ENCODE results near the gene ITGB3. TPM values are rescaled to one million over a fixed set of nuclear protein-coding genes. Genes with fewer than 3 reads are reported as not detected.

Gene ITGB3
- total RNA-seq, 1 experiment from 2014 or later, result 0.68 TPM

- CTCF ChIA-PET, result interaction anchor here (0.5 to 0.7 kb wide), 2 partner anchors 53 to 61 kb away, joined by 3 to 4 read pairs; no protein-coding TSS in a partner anchor
- no peak for DNase-seq
- Mint-ChIP-seq H3K27me3 (ENCODE audit: unreplicated experiment) (peaks cover 40% of the 10 kb centered on the region), H3K4me3 (ENCODE audit: low read depth, unreplicated experiment) (no peak overlapping the region), H3K4me1 (ENCODE audit: low read depth, unreplicated experiment) (peaks cover 15% of the 10 kb centered on the region), H3K9me3 (ENCODE audit: low read depth, unreplicated experiment) (no peaks in the 10 kb centered on the region), H3K36me3 (ENCODE audit: insufficient read depth, unreplicated experiment) (peaks cover 15% of the 10 kb centered on the region), H3K27ac (ENCODE audit: unreplicated experiment) (no peak overlapping the region)
- BruUV-seq (replicated peaks), result no TSS peak
- TF ChIP-seq CTCF (IDR thresholded peaks at IDR 0.05; ENCODE audit: unreplicated experiment), result no peak
- intact Hi-C loops (cut with micrococcal nuclease; ENCODE audit: unreplicated experiment), result no loop called here
Observed at GRCh38 chr17:47252209-47252608, 1.4 kb upstream of the ITGB3 start.

- Mint-ChIP-seq H3K27ac (ENCODE audit: unreplicated experiment) (no peak overlapping the region), H3K9me3 (ENCODE audit: low read depth, unreplicated experiment) (no peaks in the 10 kb centered on the region), H3K4me3 (ENCODE audit: low read depth, unreplicated experiment) (peak overlapping the region; percentile 83), H3K27me3 (ENCODE audit: unreplicated experiment) (peaks cover 47% of the 10 kb centered on the region), H3K36me3 (ENCODE audit: insufficient read depth, unreplicated experiment) (peaks cover 15% of the 10 kb centered on the region), H3K4me1 (ENCODE audit: low read depth, unreplicated experiment) (peaks cover 23% of the 10 kb centered on the region)
- BruUV-seq (replicated peaks), result no TSS peak
- intact Hi-C loops (cut with micrococcal nuclease; ENCODE audit: unreplicated experiment), result no loop called here
- no peak for TF ChIP-seq CTCF (IDR thresholded peaks at IDR 0.05; ENCODE audit: unreplicated experiment)
- DNase-seq, result no peak
- CTCF ChIA-PET, result interaction anchor here (0.6 to 1.1 kb wide), 3 partner anchors 19 to 52 kb away, joined by 3 to 4 read pairs (median 3); no protein-coding TSS in a partner anchor
Observed at GRCh38 chr17:47252766-47253512, 688 bp upstream of the ITGB3 start.

DNA sequence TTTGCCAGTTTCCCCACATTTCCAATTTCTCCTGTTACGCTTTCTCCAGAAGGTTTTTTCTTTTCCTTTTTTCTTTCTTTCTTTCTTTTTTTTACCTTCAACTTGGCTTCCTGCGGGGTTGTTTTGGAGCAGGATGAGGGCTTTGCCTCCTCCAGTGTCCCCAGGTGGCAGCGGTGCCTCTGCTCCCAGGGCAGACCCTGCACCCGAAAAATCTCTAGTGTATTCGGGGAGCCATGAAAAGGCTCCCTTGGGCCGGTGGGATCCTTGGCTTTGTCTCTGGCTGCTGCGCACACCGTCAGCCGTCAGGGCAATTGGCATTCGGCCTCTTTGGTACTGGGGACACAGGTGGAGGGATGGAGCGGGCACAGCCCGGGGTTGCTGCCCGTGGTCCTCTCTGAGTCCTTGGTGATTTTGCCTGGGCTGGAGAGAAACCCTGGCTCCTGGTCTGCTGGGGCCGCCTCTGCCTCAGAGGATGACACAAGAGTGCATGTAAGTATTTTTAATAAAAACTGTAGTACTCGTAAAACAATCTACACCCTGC is 846 bp downstream of the ITGB3 start:
- no peak for TF ChIP-seq CTCF (IDR thresholded peaks at IDR 0.05; ENCODE audit: unreplicated experiment)
- CTCF ChIA-PET, result interaction anchor here (0.6 to 1.1 kb wide), 2 partner anchors 51 to 666 kb away, joined by 3 read pairs; no protein-coding TSS in a partner anchor

GRCh38 chr17:47257651-47258339 is 4.2 kb downstream of the ITGB3 start:
- CTCF ChIA-PET, result interaction anchor here (0.6 kb wide), 1 partner anchor 132 kb away, joined by 3 read pairs; no protein-coding TSS in a partner anchor
- TF ChIP-seq CTCF (IDR thresholded peaks at IDR 0.05; ENCODE audit: unreplicated experiment), result no peak
- BruUV-seq (replicated peaks), result no TSS peak
- intact Hi-C loops (cut with micrococcal nuclease; ENCODE audit: unreplicated experiment), result no loop called here
- no peaks in the 10 kb centered on the region for H3K9me3 Mint-ChIP-seq (ENCODE audit: low read depth, unreplicated experiment)
- peaks cover 13% of the 10 kb centered on the region for H3K36me3 Mint-ChIP-seq (ENCODE audit: insufficient read depth, unreplicated experiment)
- peaks cover 43% of the 10 kb centered on the region for H3K4me1 Mint-ChIP-seq (ENCODE audit: low read depth, unreplicated experiment)
- peaks cover 53% of the 10 kb centered on the region for H3K27me3 Mint-ChIP-seq (ENCODE audit: unreplicated experiment)
- no peak overlapping the region for H3K27ac Mint-ChIP-seq (ENCODE audit: unreplicated experiment)
- H3K4me3 Mint-ChIP-seq (ENCODE audit: low read depth, unreplicated experiment), result no peak overlapping the region
- peak; percentile 21 for DNase-seq

More for the DNA sequence above, 846 bp downstream of the ITGB3 start:
- no TSS peak for BruUV-seq (replicated peaks)
- Mint-ChIP-seq H3K36me3 (ENCODE audit: insufficient read depth, unreplicated experiment) (peaks cover 15% of the 10 kb centered on the region), H3K27me3 (ENCODE audit: unreplicated experiment) (peaks cover 58% of the 10 kb centered on the region), H3K4me1 (ENCODE audit: low read depth, unreplicated experiment) (peaks cover 32% of the 10 kb centered on the region), H3K27ac (ENCODE audit: unreplicated experiment) (no peak overlapping the region), H3K9me3 (ENCODE audit: low read depth, unreplicated experiment) (no peaks in the 10 kb centered on the region), H3K4me3 (ENCODE audit: low read depth, unreplicated experiment) (peak overlapping the region; percentile 83)
- intact Hi-C loops (cut with micrococcal nuclease; ENCODE audit: unreplicated experiment), result no loop called here
- DNase-seq, result no peak
